Stimulated activated CD8-positive, alpha-beta memory T cell treated with anti-CD3 and anti-CD28 coated beads, Interleukin-4, amount 100 ng/mL, for 48 hours (primary cell): ENCODE measurements around the gene UMODL1.

Source experiments
- DNase-seq: peaks from one replicate; pipeline ENCODE4 v3.0.0-alpha.2; 2020

The UMODL1 gene

GRCh38 chr21:42040411-42041180, 30.5 kb upstream of the UMODL1 start:
- DNase-seq = no peak

GRCh38 chr21:42041246-42041645, 29.9 kb upstream of the UMODL1 start:
- no peak for DNase-seq

GRCh38 chr21:42041711-42042110, 29.4 kb upstream of the UMODL1 start:
- no peak for DNase-seq

GRCh38 chr21:42042651-42043050, 28.5 kb upstream of the UMODL1 start:
- DNase-seq = no peak

GRCh38 chr21:42043201-42043895, 27.8 kb upstream of the UMODL1 start:
- no peak for DNase-seq

GRCh38 chr21:42043961-42044360, 27.2 kb upstream of the UMODL1 start:
- no peak for DNase-seq

- DNase-seq = no peak
Measured at GRCh38 chr21:42044871-42045495, 26.1 kb upstream of the UMODL1 start.

GRCh38 chr21:42047821-42048613, 23.1 kb upstream of the UMODL1 start:
- no peak for DNase-seq

- DNase-seq = no peak
Measured at GRCh38 chr21:42048870-42049577, 22.1 kb upstream of the UMODL1 start.

- DNase-seq = no peak
Measured at GRCh38 chr21:42049578-42050430, 21.3 kb upstream of the UMODL1 start.

GRCh38 chr21:42051788-42052187, 19.3 kb upstream of the UMODL1 start:
- DNase-seq = no peak

- no peak for DNase-seq
Measured at GRCh38 chr21:42055425-42055824, 15.7 kb upstream of the UMODL1 start.

- no peak for DNase-seq
Measured at GRCh38 chr21:42056468-42056867, 14.6 kb upstream of the UMODL1 start.

- no peak for DNase-seq
Measured at GRCh38 chr21:42056996-42057689, 14.0 kb upstream of the UMODL1 start.

GRCh38 chr21:42057851-42058437, 13.2 kb upstream of the UMODL1 start:
- no peak for DNase-seq

- no peak for DNase-seq
Measured at GRCh38 chr21:42058631-42059111, 12.4 kb upstream of the UMODL1 start.

- no peak for DNase-seq
Measured at GRCh38 chr21:42059141-42059540, 12.0 kb upstream of the UMODL1 start.

- DNase-seq = no peak
Measured at GRCh38 chr21:42059721-42060120, 11.4 kb upstream of the UMODL1 start.

GRCh38 chr21:42060166-42060565, 11.0 kb upstream of the UMODL1 start:
- no peak for DNase-seq
